Neural progenitor cell (in vitro differentiated cells): ENCODE results near the gene RABAC1. TPM values are rescaled to one million over a fixed set of nuclear protein-coding genes. Genes with fewer than 3 reads are reported as not detected.

Source experiments
- DNase-seq: peaks from one replicate; pipeline ENCODE4 v3.0.0-alpha.2; 2016; ENCODE audit warnings: low spot score
- H2AFZ ChIP-seq: fragments of 200-600 bp; sonication (generic); replicated peaks from 2 replicates; pipeline ENCODE4 v1.6.1; 2016; ENCODE audit warnings: antibody characterized with exemption
- H3F3A ChIP-seq: fragments of 200-600 bp; sonication (generic); 2 replicates; pipeline ENCODE4 v1.6.1; 2016; ENCODE audit warnings: antibody characterized with exemption, low read depth
- H3K27ac ChIP-seq: fragments of 200-600 bp; sonication (generic); 2 replicates; pipeline ENCODE4 v1.5.1; 2016; ENCODE audit warnings: mild to moderate bottlenecking
- H3K27me3 ChIP-seq: fragments of 200-600 bp; sonication (generic); 2 replicates; pipeline ENCODE4 v1.6.1; 2016; ENCODE audit warnings: mild to moderate bottlenecking, moderate library complexity
- H3K36me3 ChIP-seq: fragments of 200-600 bp; sonication (generic); 2 replicates; pipeline ENCODE4 v1.5.1; 2016
- H3K4me1 ChIP-seq: fragments of 200-600 bp; sonication (generic); 2 replicates; pipeline ENCODE4 v1.6.1; 2016; ENCODE audit warnings: mixed run types
- H3K4me2 ChIP-seq: fragments of 200-600 bp; sonication (generic); 2 replicates; pipeline ENCODE4 v1.6.1; 2016
- H3K4me3 ChIP-seq: fragments of 200-600 bp; sonication (generic); 2 replicates; pipeline ENCODE4 v1.5.1; 2016
- H3K79me2 ChIP-seq: fragments of 200-600 bp; sonication (generic); 2 replicates; pipeline ENCODE4 v1.6.1; 2016; ENCODE audit warnings: low read depth
- H3K9ac ChIP-seq: fragments of 200-600 bp; sonication (generic); 2 replicates; pipeline ENCODE4 v1.6.1; 2016
- H3K9me3 ChIP-seq: fragments of 200-600 bp; sonication (generic); 2 replicates; pipeline ENCODE4 v1.5.1; 2016; ENCODE audit warnings: low read depth
- H4K20me1 ChIP-seq: fragments of 200-600 bp; sonication (generic); 2 replicates; pipeline ENCODE4 v1.6.1; 2016; ENCODE audit warnings: low read depth
- H3K27ac Mint-ChIP-seq: 3 replicates; pipeline ENCODE4 v1.8.0; 2021; ENCODE audit warnings: mixed read lengths
- H3K27me3 Mint-ChIP-seq: 2 replicates; pipeline ENCODE4 v1.8.0; 2022; ENCODE audit warnings: low read depth, mild to moderate bottlenecking, inconsistent platforms, moderate library complexity, mixed read lengths; ENCODE audit not compliant: insufficient read depth
- H3K36me3 Mint-ChIP-seq: 3 replicates; pipeline ENCODE4 v1.8.0; 2021; ENCODE audit warnings: mixed read lengths
- H3K4me1 Mint-ChIP-seq: 3 replicates; pipeline ENCODE4 v1.8.0; 2021; ENCODE audit warnings: mixed read lengths
- H3K4me3 Mint-ChIP-seq: 3 replicates; pipeline ENCODE4 v1.8.0; 2021; ENCODE audit warnings: mild to moderate bottlenecking, moderate library complexity, mixed read lengths
- H3K9me3 Mint-ChIP-seq: 3 replicates; pipeline ENCODE4 v1.8.0; 2020; ENCODE audit warnings: mixed read lengths
- CTCF ChIP-seq: fragments of 200-600 bp; sonication (generic); IDR thresholded peaks from 2 replicates; pipeline ENCODE4 v1.5.1; 2017; ENCODE audit warnings: antibody characterized with exemption, mild to moderate bottlenecking
- EZH2 ChIP-seq: fragments of 200-600 bp; sonication (generic); IDR thresholded peaks from 2 replicates; pipeline ENCODE4 v1.6.1; 2017; ENCODE audit warnings: antibody characterized with exemption, mild to moderate bottlenecking, moderate library complexity
- EZH2phosphoT487 ChIP-seq: fragments of 200-600 bp; sonication (generic); IDR thresholded peaks from 2 replicates; pipeline ENCODE4 v1.6.1; 2017; ENCODE audit warnings: antibody characterized with exemption
- total RNA-seq: library from RNA; depleted of rRNA; stranded (reverse); fragments of >200 nt; gene quantifications from 2 replicates; pipeline ENCODE4 v1.2.3, GENCODE V29; 2015; ENCODE audit warnings: low replicate concordance

Gene RABAC1
- total RNA-seq, 1 donor from 2014 or later: 33.1 TPM

GRCh38 chr19:41957838-41958366 lies 1.2 kb downstream of the RABAC1 start:
- no peaks in the 10 kb centered on the region for H3K79me2 ChIP-seq
- Mint-ChIP-seq H3K4me3 (peak overlapping the region; percentile 93), H3K27me3 (peaks cover 6% of the 10 kb centered on the region), H3K27ac (no peak overlapping the region), H3K9me3 (no peaks in the 10 kb centered on the region), H3K36me3 (no peaks in the 10 kb centered on the region), H3K4me1 (peaks cover 13% of the 10 kb centered on the region)
- H2AFZ ChIP-seq: peak overlapping the region; percentile 73
- no peaks in the 10 kb centered on the region for H3K9me3 ChIP-seq
- peaks cover 5% of the 10 kb centered on the region for H3K4me1 ChIP-seq
- no peak overlapping the region for H3K9ac ChIP-seq
- peaks cover 10% of the 10 kb centered on the region for H4K20me1 ChIP-seq
- H3K4me2 ChIP-seq: peak overlapping the region; percentile 89
- no peak overlapping the region for H3K27ac ChIP-seq
- no peaks in the 10 kb centered on the region for H3K27me3 ChIP-seq
- DNase-seq: peak; percentile 92
- TF ChIP-seq EZH2 (no peak), CTCF (peak; percentile 89), EZH2phosphoT487 (no peak)
- H3K36me3 ChIP-seq: no peaks in the 10 kb centered on the region
- H3K4me3 ChIP-seq: peak overlapping the region; percentile 92
- H3F3A ChIP-seq: peaks cover 16% of the 10 kb centered on the region

GRCh38 chr19:41957161-41957837 lies 1.8 kb downstream of the RABAC1 start:
- no peaks in the 10 kb centered on the region for H3K27me3 ChIP-seq
- no peak overlapping the region for H3K9ac ChIP-seq
- H3K4me3 ChIP-seq: no peak overlapping the region
- Mint-ChIP-seq H3K4me1 (peaks cover 13% of the 10 kb centered on the region), H3K4me3 (peak overlapping the region; percentile 93), H3K9me3 (no peaks in the 10 kb centered on the region), H3K36me3 (no peaks in the 10 kb centered on the region), H3K27ac (no peak overlapping the region), H3K27me3 (peaks cover 6% of the 10 kb centered on the region)
- H3K79me2 ChIP-seq: no peaks in the 10 kb centered on the region
- H4K20me1 ChIP-seq: peaks cover 10% of the 10 kb centered on the region
- no peak for TF ChIP-seq EZH2phosphoT487
- TF ChIP-seq CTCF: no peak
- no peak for TF ChIP-seq EZH2
- DNase-seq: no peak
- no peaks in the 10 kb centered on the region for H3K9me3 ChIP-seq
- H3K27ac ChIP-seq: no peak overlapping the region
- peaks cover 16% of the 10 kb centered on the region for H3F3A ChIP-seq
- no peak overlapping the region for H3K4me2 ChIP-seq
- no peaks in the 10 kb centered on the region for H3K36me3 ChIP-seq
- no peak overlapping the region for H2AFZ ChIP-seq
- peaks cover 5% of the 10 kb centered on the region for H3K4me1 ChIP-seq

GRCh38 chr19:41956621-41957020 lies 2.5 kb downstream of the RABAC1 start:
- H3K4me3 Mint-ChIP-seq: peak overlapping the region; percentile 57
- no peaks in the 10 kb centered on the region for H3K9me3 Mint-ChIP-seq
- DNase-seq: no peak
- H3K27ac ChIP-seq: no peak overlapping the region
- H3K27ac Mint-ChIP-seq: no peak overlapping the region
- TF ChIP-seq CTCF: no peak
- TF ChIP-seq EZH2phosphoT487: no peak
- TF ChIP-seq EZH2: no peak
- H3K4me1 Mint-ChIP-seq: peaks cover 13% of the 10 kb centered on the region
- H3K4me1 ChIP-seq: peaks cover 5% of the 10 kb centered on the region
- H3K27me3 Mint-ChIP-seq: peaks cover 5% of the 10 kb centered on the region
- H3K4me3 ChIP-seq: no peak overlapping the region
- no peaks in the 10 kb centered on the region for H3K79me2 ChIP-seq
- peaks cover 13% of the 10 kb centered on the region for H3F3A ChIP-seq
- no peak overlapping the region for H2AFZ ChIP-seq
- H3K4me2 ChIP-seq: no peak overlapping the region
- no peak overlapping the region for H3K9ac ChIP-seq
- H3K9me3 ChIP-seq: no peaks in the 10 kb centered on the region
- no peaks in the 10 kb centered on the region for H3K27me3 ChIP-seq
- peaks cover 10% of the 10 kb centered on the region for H4K20me1 ChIP-seq
- no peaks in the 10 kb centered on the region for H3K36me3 Mint-ChIP-seq
- H3K36me3 ChIP-seq: no peaks in the 10 kb centered on the region
